Stimulated activated memory B cell treated with anti-CD40 and anti-IgM and Interleukin-4, amounts not matched to agents 10 μg/mL and 1 μg/mL and 100 μg/mL, for 72 hours (primary cell): ENCODE measurements around the gene ARMH1.

Experiments used
- ATAC-seq: fragments of 150-1000 bp; cut with Tn5 transposase; 2 replicates; pipeline ENCODE4 v1.10.0; 2021
- H3K27ac Mint-ChIP-seq: one replicate; pipeline ENCODE4 v1.8.0; 2022; ENCODE audit warnings: mild to moderate bottlenecking, mixed read lengths
- H3K27me3 Mint-ChIP-seq: one replicate; pipeline ENCODE4 v1.8.0; 2022; ENCODE audit warnings: mixed read lengths
- H3K36me3 Mint-ChIP-seq: one replicate; pipeline ENCODE4 v1.8.0; 2022; ENCODE audit warnings: mixed read lengths
- H3K4me1 Mint-ChIP-seq: one replicate; pipeline ENCODE4 v1.8.0; 2022; ENCODE audit warnings: mixed read lengths
- H3K4me3 Mint-ChIP-seq: one replicate; pipeline ENCODE4 v1.8.0; 2022; ENCODE audit warnings: mild to moderate bottlenecking, moderate library complexity, mixed read lengths
- H3K9me3 Mint-ChIP-seq: one replicate; pipeline ENCODE4 v1.8.0; 2022; ENCODE audit warnings: mixed read lengths

Gene ARMH1

GRCh38 chr1:44672961-44673674, 1.4 kb upstream of the ARMH1 start:
- ATAC-seq, result no peak
- Mint-ChIP-seq H3K27ac (peak overlapping the region; percentile 84), H3K9me3 (no peaks in the 10 kb centered on the region), H3K4me3 (peak overlapping the region; percentile 94), H3K4me1 (peaks cover 24% of the 10 kb centered on the region), H3K27me3 (no peaks in the 10 kb centered on the region), H3K36me3 (no peaks in the 10 kb centered on the region)

DNA sequence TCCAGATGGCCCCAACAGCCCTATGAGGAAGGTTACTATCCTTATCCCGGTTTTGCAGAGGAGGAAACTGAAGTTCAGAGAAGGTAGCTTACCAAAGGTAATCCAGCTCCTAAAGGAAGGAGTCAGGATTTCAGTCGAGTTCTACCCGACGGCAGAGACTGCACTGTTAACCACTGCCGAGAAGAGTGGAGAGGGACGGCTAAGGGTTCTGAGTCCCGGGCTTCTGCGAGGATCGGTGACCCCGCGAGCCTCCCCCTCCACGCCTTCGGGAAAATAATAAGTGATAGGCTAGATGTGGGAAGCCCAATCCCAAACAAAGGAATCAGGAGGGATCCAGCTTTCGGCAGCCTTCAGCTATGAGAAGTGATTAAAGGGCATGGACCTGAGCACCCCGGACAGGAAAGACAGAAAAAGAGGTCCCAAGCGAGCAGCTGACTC, 820 bp upstream of the ARMH1 start:
- H3K4me1 Mint-ChIP-seq, result peaks cover 24% of the 10 kb centered on the region
- no peak for ATAC-seq
- peak overlapping the region; percentile 84 for H3K27ac Mint-ChIP-seq
- no peaks in the 10 kb centered on the region for H3K27me3 Mint-ChIP-seq
- H3K4me3 Mint-ChIP-seq, result peak overlapping the region; percentile 94
- H3K9me3 Mint-ChIP-seq, result no peaks in the 10 kb centered on the region
- H3K36me3 Mint-ChIP-seq, result no peaks in the 10 kb centered on the region

GRCh38 chr1:44675186-44675585, 672 bp downstream of the ARMH1 start:
- no peak for ATAC-seq
- peaks cover 5% of the 10 kb centered on the region for H3K36me3 Mint-ChIP-seq
- H3K4me3 Mint-ChIP-seq, result peak overlapping the region; percentile 94
- H3K27me3 Mint-ChIP-seq, result no peaks in the 10 kb centered on the region
- peak overlapping the region; percentile 84 for H3K27ac Mint-ChIP-seq
- peaks cover 24% of the 10 kb centered on the region for H3K4me1 Mint-ChIP-seq
- H3K9me3 Mint-ChIP-seq, result no peaks in the 10 kb centered on the region

- Mint-ChIP-seq H3K4me1 (peaks cover 24% of the 10 kb centered on the region), H3K36me3 (peaks cover 5% of the 10 kb centered on the region), H3K4me3 (no peak overlapping the region), H3K27me3 (no peaks in the 10 kb centered on the region), H3K27ac (no peak overlapping the region), H3K9me3 (no peaks in the 10 kb centered on the region)
- ATAC-seq, result no peak
These were observed 2.1 kb downstream of the ARMH1 start for GRCh38 chr1:44676484-44677200.

GRCh38 chr1:44677201-44677766, 2.8 kb downstream of the ARMH1 start:
- no peaks in the 10 kb centered on the region for H3K9me3 Mint-ChIP-seq
- H3K27me3 Mint-ChIP-seq, result no peaks in the 10 kb centered on the region
- no peak for ATAC-seq
- H3K27ac Mint-ChIP-seq, result no peak overlapping the region
- H3K4me1 Mint-ChIP-seq, result peaks cover 17% of the 10 kb centered on the region
- H3K4me3 Mint-ChIP-seq, result no peak overlapping the region
- peaks cover 5% of the 10 kb centered on the region for H3K36me3 Mint-ChIP-seq

DNA sequence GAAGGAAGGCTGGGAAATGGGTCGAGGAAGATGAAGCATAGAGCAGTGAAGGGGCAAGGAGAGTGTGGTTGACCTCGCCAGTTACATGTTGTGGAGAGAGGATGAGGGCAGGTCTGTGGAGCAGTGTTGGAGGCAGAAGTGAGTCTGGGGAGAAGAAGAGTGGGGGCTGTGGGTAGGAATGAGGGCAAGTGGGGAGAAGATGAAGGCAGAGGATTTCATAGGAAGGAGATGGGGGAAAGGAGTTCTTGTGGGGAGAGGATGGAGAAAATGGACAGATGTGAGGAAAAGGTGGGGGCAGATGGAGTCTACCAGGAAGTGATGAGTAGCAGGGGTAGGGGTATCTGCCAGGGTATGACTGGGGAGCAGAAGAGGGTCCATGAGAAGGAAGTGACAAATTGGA, 3.6 kb downstream of the ARMH1 start:
- no peak for ATAC-seq
- no peak overlapping the region for H3K27ac Mint-ChIP-seq
- H3K9me3 Mint-ChIP-seq, result no peaks in the 10 kb centered on the region
- peaks cover 5% of the 10 kb centered on the region for H3K36me3 Mint-ChIP-seq
- H3K4me3 Mint-ChIP-seq, result no peak overlapping the region
- no peaks in the 10 kb centered on the region for H3K27me3 Mint-ChIP-seq
- H3K4me1 Mint-ChIP-seq, result peaks cover 9% of the 10 kb centered on the region

GRCh38 chr1:44678626-44679025, 4.1 kb downstream of the ARMH1 start:
- no peak overlapping the region for H3K4me3 Mint-ChIP-seq
- no peaks in the 10 kb centered on the region for H3K27me3 Mint-ChIP-seq
- peaks cover 5% of the 10 kb centered on the region for H3K36me3 Mint-ChIP-seq
- H3K4me1 Mint-ChIP-seq, result peaks cover 9% of the 10 kb centered on the region
- H3K27ac Mint-ChIP-seq, result no peak overlapping the region
- no peak for ATAC-seq
- H3K9me3 Mint-ChIP-seq, result no peaks in the 10 kb centered on the region

DNA sequence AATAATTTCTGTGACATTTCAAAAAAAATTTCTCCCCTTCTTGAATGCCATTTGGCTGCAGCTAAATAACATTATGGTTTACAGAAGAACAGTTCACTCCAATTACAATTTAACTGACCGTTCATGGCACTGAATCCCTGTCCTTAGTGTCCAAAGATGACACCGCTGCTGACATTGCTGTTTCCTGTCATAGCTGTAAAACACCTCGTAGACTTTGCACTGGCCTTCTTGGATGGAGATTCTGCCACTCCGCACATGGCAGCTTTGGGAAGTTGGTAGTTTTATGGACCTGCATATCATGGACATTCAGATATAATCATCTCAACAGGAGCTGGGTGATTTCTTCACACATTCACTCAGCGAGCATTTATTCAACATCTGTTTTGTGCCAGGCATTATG, 5.0 kb downstream of the ARMH1 start:
- H3K4me1 Mint-ChIP-seq, result peaks cover 17% of the 10 kb centered on the region
- no peaks in the 10 kb centered on the region for H3K27me3 Mint-ChIP-seq
- H3K4me3 Mint-ChIP-seq, result no peak overlapping the region
- no peaks in the 10 kb centered on the region for H3K9me3 Mint-ChIP-seq
- no peak overlapping the region for H3K27ac Mint-ChIP-seq
- ATAC-seq, result no peak
- H3K36me3 Mint-ChIP-seq, result peaks cover 5% of the 10 kb centered on the region

DNA sequence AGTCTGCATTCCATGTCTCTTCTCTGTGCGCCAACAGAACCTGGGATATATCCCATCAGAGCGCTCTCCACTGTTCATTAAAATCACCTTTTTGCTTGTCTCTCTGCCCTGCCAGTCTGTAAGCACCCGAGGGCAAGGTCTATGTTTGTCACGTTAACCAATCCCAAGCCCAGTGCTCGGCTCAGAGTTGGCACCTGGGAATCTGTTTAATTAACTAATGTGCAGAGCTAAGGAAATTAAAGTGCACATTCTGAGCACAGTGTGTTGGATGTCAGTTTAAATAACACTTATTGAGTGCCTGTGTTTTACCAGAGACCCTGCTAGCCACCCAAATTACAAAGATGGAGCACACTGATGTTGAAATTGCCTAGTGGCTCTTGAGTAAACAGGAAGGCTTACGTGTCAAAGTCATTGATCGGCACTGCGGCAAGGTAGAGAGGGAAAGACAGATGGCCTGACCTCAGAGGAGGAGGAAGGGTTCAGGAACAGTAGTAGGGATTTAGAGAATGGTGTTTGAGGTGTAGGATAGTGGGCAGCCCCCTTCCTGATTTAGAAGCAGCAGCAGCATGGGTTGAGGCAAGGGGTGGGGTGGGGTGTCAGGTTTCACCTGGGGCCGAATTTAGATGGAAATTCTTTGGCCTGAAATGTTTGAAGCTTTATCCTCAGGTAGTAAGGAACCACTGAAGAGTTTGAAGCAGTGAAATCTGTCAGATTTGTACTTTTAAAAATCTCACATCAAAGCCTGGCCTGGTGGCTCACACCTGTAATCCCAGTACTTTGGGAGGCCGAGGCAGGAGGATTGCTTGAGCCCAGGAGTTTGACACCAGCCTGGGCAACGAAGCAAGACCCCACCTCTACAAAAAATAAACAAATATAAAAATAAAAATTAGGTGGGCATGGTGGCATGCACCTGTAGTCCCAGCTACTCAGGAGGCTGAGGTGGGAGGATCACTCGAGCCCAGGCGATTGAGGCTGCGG, 7.7 kb downstream of the ARMH1 start:
- Mint-ChIP-seq H3K27ac (no peak overlapping the region), H3K4me1 (peaks cover 17% of the 10 kb centered on the region), H3K36me3 (peaks cover 5% of the 10 kb centered on the region), H3K9me3 (no peaks in the 10 kb centered on the region), H3K4me3 (no peak overlapping the region), H3K27me3 (no peaks in the 10 kb centered on the region)
- ATAC-seq, result no peak

DNA sequence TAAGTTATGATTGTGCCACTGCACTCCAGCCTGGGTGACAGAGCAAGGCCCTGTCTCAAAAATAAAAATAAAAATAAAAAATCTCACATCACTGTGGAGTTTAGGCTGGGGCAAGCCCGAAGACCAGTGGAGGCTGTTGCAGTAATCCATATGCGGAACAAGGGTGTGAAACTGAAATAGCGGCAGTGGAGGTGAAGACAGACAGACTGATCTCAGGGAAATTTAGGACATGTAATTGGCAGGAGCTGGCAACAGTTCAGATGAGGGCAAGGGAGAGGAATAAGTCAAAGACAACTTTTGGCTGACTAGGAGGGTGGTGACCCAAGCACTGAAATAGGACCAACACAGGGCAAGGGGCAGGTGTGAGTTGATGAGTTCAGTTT, 8.4 kb downstream of the ARMH1 start:
- H3K4me1 Mint-ChIP-seq, result peaks cover 17% of the 10 kb centered on the region
- H3K36me3 Mint-ChIP-seq, result peaks cover 5% of the 10 kb centered on the region
- no peak for ATAC-seq
- H3K4me3 Mint-ChIP-seq, result no peak overlapping the region
- no peaks in the 10 kb centered on the region for H3K9me3 Mint-ChIP-seq
- H3K27ac Mint-ChIP-seq, result peak overlapping the region; percentile 85
- no peaks in the 10 kb centered on the region for H3K27me3 Mint-ChIP-seq

- Mint-ChIP-seq H3K27me3 (no peaks in the 10 kb centered on the region), H3K27ac (peak overlapping the region; percentile 85), H3K4me1 (peaks cover 17% of the 10 kb centered on the region), H3K9me3 (no peaks in the 10 kb centered on the region), H3K36me3 (peaks cover 5% of the 10 kb centered on the region), H3K4me3 (no peak overlapping the region)
- peak; percentile 98 for ATAC-seq
These were observed 10.0 kb downstream of the ARMH1 start for GRCh38 chr1:44684525-44684924.

GRCh38 chr1:44685218-44685617, 10.7 kb downstream of the ARMH1 start:
- no peak for ATAC-seq
- Mint-ChIP-seq H3K4me1 (peaks cover 17% of the 10 kb centered on the region), H3K27me3 (no peaks in the 10 kb centered on the region), H3K9me3 (no peaks in the 10 kb centered on the region), H3K36me3 (no peaks in the 10 kb centered on the region), H3K27ac (peak overlapping the region; percentile 85), H3K4me3 (no peak overlapping the region)

DNA sequence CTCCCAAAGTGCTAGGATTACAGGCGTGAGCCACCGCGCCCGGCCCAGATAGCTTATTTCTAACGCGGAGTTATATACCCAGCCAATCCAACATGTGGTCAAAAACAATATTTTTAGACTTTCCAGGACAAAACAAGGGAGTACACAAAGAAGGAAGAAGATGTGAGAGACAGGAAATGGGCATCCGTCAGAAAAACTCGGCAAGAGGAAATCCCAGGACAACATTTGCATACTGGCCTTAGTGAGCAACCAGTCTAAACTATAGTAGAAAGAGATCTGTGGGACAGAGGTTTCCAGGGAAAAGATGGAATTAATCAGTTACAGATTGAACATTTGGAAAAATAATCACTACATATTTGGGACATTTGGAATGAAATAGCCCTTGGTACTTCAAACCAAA, 11.4 kb downstream of the ARMH1 start:
- Mint-ChIP-seq H3K4me1 (peaks cover 17% of the 10 kb centered on the region), H3K27ac (no peak overlapping the region), H3K9me3 (no peaks in the 10 kb centered on the region), H3K27me3 (no peaks in the 10 kb centered on the region), H3K36me3 (no peaks in the 10 kb centered on the region), H3K4me3 (no peak overlapping the region)
- no peak for ATAC-seq

DNA sequence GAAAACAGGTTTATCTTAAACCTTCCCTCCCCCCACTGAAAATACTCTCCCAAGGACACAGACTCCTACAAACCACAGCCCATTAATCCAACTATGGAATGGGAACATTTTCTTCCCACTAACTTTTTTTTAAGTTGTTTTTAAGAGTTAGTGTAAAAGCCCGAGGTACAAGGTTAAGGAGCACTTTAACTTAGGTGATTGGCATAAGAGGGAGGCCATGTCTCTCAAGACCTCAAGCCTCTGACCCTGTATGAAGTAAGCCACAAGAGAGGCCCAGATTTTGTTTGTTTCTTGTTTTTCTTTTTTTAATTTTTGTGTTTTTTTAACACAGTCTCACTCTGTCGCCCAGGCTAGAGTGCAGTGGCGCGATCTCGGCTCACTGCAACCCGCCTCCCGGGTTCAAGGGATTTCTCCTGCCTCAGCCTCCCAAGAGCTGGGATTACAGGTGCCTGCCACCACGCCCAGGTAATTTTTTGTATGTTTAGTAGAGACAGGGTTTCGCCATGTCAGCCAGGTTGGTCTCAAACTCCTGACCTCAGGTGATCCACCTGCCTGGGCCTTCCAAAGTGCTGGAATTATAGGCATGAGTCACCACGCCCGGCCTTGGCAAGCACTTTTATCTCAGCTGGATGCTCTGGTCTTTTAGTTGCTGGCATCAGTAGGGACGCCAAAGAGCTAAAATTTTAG, 14.4 kb downstream of the ARMH1 start:
- Mint-ChIP-seq H3K27me3 (no peaks in the 10 kb centered on the region), H3K4me3 (no peak overlapping the region), H3K27ac (no peak overlapping the region), H3K4me1 (peaks cover 24% of the 10 kb centered on the region), H3K36me3 (no peaks in the 10 kb centered on the region), H3K9me3 (no peaks in the 10 kb centered on the region)
- ATAC-seq, result no peak

DNA sequence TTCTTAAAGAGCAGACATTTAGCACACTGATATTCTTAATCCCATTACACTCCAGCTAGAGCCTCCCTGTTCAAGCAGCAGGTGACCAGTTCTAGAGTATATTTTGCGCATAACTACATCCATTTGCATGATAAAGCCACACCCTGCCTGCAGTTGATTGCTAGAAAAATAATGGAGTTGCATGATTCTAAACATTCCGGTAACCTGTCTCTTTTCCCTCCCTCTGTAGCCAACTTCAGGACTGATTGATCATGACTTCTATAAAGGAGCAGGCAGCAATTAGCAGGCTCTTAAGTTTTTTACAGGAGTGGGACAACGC, 14.9 kb downstream of the ARMH1 start:
- no peak overlapping the region for H3K27ac Mint-ChIP-seq
- no peak for ATAC-seq
- peaks cover 21% of the 10 kb centered on the region for H3K4me1 Mint-ChIP-seq
- H3K36me3 Mint-ChIP-seq, result no peaks in the 10 kb centered on the region
- H3K27me3 Mint-ChIP-seq, result no peaks in the 10 kb centered on the region
- no peaks in the 10 kb centered on the region for H3K9me3 Mint-ChIP-seq
- H3K4me3 Mint-ChIP-seq, result no peak overlapping the region
